Prostate gland (tissue), 2 donors: ENCODE data around the gene HSPB1. TPM values are rescaled to one million over a fixed set of nuclear protein-coding genes. Genes with fewer than 3 reads are reported as not detected.
A peak's percentile ranks its signal among the peaks of the same experiment; 100 is the strongest.
"Not testable (repeated sequence)": the region's sequence is repeated elsewhere in the genome, so short reads cannot be mapped to it uniquely, and the experiment has no call there.

Source experiments
- DNase-seq: peaks from one replicate; pipeline ENCODE4 v3.0.0-alpha.2; 2019; ENCODE audit warnings: low spot score
- H3K27ac ChIP-seq, 2 donors: fragments of 200-600 bp; sonication (generic); 2 replicates each; pipeline ENCODE4 v1.5.1; 2017 to 2019
- H3K27me3 ChIP-seq: fragments of 200-600 bp; sonication (generic); replicated peaks from 2 replicates; pipeline ENCODE4 v1.5.1; 2019; ENCODE audit not compliant: insufficient read depth
- H3K36me3 ChIP-seq, 2 donors: fragments of 200-600 bp; sonication (generic); 1 replicate in 1 of 2; 2 replicates in 1 of 2; pipeline versions ENCODE4 v1.5.1 to v1.8.1; 2017 to 2019
- H3K4me1 ChIP-seq: fragments of 200-600 bp; sonication (generic); replicated peaks from 2 replicates; pipeline ENCODE4 v1.5.1; 2019
- H3K4me3 ChIP-seq, 2 donors: fragments of 200-600 bp; sonication (generic); 2 replicates each; pipeline ENCODE4 v1.5.1; 2017 to 2019
- H3K9me3 ChIP-seq: fragments of 200-600 bp; sonication (generic); 2 replicates; pipeline ENCODE4 v1.5.1; 2017
- POLR2A ChIP-seq: fragments of 450-650 bp; IDR thresholded peaks from one replicate; pipeline ENCODE4 v1.6.1; 2016; ENCODE audit warnings: antibody characterized with exemption, mild to moderate bottlenecking
- POLR2AphosphoS5 ChIP-seq: sonication (generic); formaldehyde crosslinking; IDR thresholded peaks from one replicate; pipeline ENCODE4 v1.6.1; 2017; ENCODE audit warnings: antibody characterized with exemption
- WGBS: methylation state at CpG from one replicate; pipeline ENCODE4 v1.1.5; 2018; 5-methylcytosine and 5-hydroxymethylcytosine counted together
- intact Hi-C: fragments of 100-400 bp; cut with DNase I; formaldehyde crosslinking; loops from one replicate; pipeline ENCODE4 v1.14.2; 2022
- total RNA-seq, 2 donors: library from RNA; depleted of rRNA; stranded (reverse); fragments of >200 nt; gene quantifications; one replicate each; pipeline ENCODE4 v1.1.0, GENCODE V29; 2016
- TF ChIP-seq, protein P1 (sequence below), 4 experiments: fragments of 200-600 bp in 2 of 4; fragments of 450-650 bp in 2 of 4; sonication (generic) in 2 of 4; IDR thresholded peaks; 1 replicate in 3 of 4; 2 replicates in 1 of 4; pipeline ENCODE4 v1.5.1; 2016 to 2019; ENCODE audit warnings: antibody characterized with exemption in 4 of 4, mild to moderate bottlenecking in 2 of 4, moderate library complexity in 2 of 4

The HSPB1 gene
- total RNA-seq, 2 donors from 2014 or later: 781 to 833 TPM

DNA sequence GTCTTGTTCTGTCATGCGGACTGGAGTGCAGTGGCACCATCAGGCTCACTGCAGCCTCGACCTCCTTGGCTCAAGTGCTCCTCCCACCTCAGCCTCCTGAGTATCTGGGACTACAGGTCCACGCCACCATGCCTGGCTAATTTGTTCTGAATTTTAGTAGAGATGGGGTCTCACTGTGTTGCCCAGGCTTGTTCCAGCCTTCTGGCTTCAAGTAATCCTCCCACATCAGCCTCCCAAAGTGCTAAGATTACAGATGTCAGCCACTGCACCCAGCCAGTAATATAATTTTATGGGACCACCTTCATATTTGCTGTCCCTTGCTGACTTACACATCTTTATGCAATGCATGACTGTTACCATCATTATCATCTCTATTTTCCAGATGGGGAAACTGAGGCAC lies 1.5 kb upstream of the HSPB1 start:
- TF ChIP-seq, protein P1, sequence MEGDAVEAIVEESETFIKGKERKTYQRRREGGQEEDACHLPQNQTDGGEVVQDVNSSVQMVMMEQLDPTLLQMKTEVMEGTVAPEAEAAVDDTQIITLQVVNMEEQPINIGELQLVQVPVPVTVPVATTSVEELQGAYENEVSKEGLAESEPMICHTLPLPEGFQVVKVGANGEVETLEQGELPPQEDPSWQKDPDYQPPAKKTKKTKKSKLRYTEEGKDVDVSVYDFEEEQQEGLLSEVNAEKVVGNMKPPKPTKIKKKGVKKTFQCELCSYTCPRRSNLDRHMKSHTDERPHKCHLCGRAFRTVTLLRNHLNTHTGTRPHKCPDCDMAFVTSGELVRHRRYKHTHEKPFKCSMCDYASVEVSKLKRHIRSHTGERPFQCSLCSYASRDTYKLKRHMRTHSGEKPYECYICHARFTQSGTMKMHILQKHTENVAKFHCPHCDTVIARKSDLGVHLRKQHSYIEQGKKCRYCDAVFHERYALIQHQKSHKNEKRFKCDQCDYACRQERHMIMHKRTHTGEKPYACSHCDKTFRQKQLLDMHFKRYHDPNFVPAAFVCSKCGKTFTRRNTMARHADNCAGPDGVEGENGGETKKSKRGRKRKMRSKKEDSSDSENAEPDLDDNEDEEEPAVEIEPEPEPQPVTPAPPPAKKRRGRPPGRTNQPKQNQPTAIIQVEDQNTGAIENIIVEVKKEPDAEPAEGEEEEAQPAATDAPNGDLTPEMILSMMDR (IDR thresholded peaks at IDR 0.05): no peak
- no peak for TF ChIP-seq POLR2A
- no peak for TF ChIP-seq POLR2AphosphoS5
- Histone ChIP-seq H3K4me1 (peaks cover 19% of the 10 kb centered on the region), H3K36me3 (no peaks in the 10 kb centered on the region), H3K4me3 (no peak overlapping the region), H3K27me3 (no peaks in the 10 kb centered on the region), H3K9me3 (no peaks in the 10 kb centered on the region), H3K27ac (peak overlapping the region; percentile 100)
- intact Hi-C loops: no loop called here
- DNase-seq: no peak
- 91% methylated on average over 3 of the region's 3 CpGs for WGBS

DNA sequence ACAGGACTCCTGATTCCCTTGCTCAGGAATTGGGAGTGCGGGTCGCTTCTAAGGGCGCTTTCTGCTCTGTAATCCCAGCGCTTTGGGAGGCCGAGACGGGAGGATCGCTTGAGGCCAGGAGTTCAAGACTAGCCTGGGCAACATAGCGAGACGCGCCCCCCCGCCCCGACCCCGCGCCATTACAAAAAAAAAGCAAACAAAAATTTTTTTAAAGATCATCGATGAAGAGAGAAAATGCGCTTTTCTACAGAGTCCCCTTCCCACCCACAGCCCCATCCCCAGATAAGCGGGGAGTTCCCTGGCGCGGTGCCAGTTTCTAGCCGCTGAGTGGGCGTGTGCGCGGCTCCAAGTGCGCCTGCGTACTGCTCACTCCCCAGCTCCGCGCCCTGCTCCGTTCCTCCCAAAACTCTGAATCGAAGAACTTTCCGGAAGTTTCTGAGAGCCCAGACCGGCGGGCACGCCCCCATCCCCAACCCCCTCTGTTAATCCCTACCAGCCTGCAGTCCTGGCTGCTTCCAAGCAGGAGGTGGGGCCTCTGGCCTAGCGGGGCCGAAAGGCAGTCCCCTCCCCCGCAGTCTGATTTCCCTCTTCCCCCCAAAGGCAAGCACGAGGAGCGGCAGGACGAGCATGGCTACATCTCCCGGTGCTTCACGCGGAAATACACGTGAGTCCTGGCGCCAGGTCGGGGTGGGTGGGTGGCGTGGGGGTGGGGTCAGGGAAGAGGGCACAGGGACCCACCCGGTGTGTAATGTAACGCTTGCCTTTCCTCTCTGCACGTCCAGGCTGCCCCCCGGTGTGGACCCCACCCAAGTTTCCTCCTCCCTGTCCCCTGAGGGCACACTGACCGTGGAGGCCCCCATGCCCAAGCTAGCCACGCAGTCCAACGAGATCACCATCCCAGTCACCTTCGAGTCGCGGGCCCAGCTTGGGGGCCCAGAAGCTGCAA lies 1.0 kb downstream of the HSPB1 start:
- TF ChIP-seq, protein P1 (IDR thresholded peaks at IDR 0.05): no peak
- TF ChIP-seq POLR2A (peak; percentile 72), POLR2AphosphoS5 (peak; percentile 91)
- H3K27ac ChIP-seq: peak overlapping the region; percentile 100
- no peaks in the 10 kb centered on the region for H3K9me3 ChIP-seq
- intact Hi-C loops: no loop called here
- no peaks in the 10 kb centered on the region for H3K27me3 ChIP-seq
- no peaks in the 10 kb centered on the region for H3K36me3 ChIP-seq
- H3K4me1 ChIP-seq: peaks cover 21% of the 10 kb centered on the region
- peak; percentile 78 for DNase-seq
- WGBS: 1% methylated on average over 52 of the region's 56 CpGs
- H3K4me3 ChIP-seq: peak overlapping the region; percentile 97 to 100

DNA sequence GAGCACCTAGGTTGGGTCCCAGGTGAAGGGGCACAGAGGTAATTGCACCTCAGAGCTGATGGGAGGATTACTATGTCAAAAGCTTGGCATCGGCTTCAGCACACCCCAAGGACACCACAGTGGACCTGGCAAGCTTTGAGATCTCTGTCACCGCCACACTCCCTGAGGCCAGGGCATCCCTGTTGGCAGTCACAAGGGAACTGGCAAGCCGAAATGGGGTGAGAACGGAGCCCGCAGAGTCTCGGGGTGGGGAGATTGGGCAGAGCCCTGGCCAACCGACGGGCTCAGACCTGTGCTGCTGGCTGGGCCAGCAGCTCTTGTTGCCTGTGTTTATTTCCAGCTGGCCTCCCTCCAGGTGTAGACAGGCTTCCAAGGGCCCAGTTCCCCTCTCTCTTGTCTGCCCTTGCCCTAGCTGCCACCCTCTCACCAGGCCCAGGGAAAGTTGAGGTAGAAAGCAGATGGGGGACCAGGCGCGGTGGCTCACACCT lies 2.5 kb downstream of the HSPB1 start:
- Histone ChIP-seq H3K4me3 (peak overlapping the region in 1 of 2 donors; percentile 97), H3K9me3 (no peaks in the 10 kb centered on the region), H3K27ac (peak overlapping the region; percentile 100), H3K36me3 (no peaks in the 10 kb centered on the region), H3K27me3 (no peaks in the 10 kb centered on the region), H3K4me1 (peaks cover 21% of the 10 kb centered on the region)
- intact Hi-C loops: no loop called here
- whole genome bisulfite sequencing: 15% methylated on average over 10 of the region's 10 CpGs
- peak; percentile 96 for DNase-seq
- TF ChIP-seq, protein P1 (IDR thresholded peaks at IDR 0.05): no peak
- peak; percentile 80 for TF ChIP-seq POLR2A
- TF ChIP-seq POLR2AphosphoS5: peak; percentile 93

DNA sequence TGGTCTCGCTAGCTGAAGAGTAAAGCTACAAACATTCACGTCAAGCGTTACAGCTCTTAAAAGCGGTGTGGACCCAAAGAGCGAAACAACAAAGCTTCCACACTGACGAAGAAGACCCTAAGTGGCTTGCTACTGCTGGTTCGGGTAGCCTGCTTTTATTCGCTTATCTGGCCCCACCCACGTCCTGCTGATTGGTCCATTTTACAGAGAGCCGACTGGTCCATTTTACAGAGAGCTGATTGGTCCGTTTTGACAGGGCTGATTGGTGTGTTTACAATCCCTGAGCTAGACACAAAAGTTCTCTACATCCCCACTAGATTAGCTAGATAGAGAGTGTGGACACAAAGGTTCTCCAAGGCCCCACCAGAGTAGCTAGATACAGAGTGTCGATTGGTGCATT lies 6.4 kb downstream of the HSPB1 start:
- H3K9me3 ChIP-seq, H3K27me3 ChIP-seq, intact Hi-C loops, DNase-seq, H3K4me3 ChIP-seq, H3K36me3 ChIP-seq, H3K27ac ChIP-seq: not testable (repeated sequence)
- 94% methylated on average over 12 of the region's 12 CpGs for WGBS
- peaks cover 21% of the 10 kb centered on the region for H3K4me1 ChIP-seq

DNA sequence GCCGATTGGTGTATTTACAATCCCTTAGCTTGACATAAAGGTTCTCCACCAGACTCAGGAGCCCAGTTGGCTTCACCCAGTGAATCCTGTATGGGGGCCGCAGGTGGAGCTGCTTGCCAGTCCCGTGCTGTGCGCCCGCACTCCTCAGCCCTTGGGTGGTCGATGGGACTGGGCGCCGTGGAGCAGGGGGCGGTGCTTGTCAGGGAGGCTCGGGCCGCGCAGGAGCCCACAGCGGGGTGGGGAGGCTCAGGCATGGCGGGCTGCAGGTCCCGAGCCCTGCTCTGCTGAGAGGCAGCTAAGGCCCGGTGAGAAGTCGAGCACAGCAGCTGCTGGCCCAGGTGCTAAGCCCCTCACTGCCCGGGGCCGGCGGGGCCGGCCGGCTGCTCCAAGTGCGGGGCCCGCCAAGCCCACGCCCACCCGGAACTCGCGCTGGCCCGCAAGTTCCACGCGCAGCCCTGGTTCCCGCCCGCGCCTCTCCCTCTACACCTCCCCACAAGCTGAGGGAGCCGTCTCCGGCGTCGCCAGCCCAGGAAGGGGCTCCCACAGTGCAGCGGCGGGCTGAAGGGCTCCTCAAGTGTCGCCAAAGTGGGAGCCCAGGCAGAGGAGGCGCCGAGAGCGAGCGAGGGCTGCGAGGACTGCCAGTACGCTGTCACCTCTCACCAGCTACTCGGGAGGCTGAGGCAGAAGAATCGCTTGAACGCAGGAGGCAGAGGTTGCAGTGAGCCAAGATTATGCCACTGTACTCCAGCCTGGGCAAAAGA lies 7.0 kb downstream of the HSPB1 start:
- H3K27ac ChIP-seq, H3K4me3 ChIP-seq, H3K27me3 ChIP-seq, intact Hi-C loops, H3K9me3 ChIP-seq, DNase-seq, H3K36me3 ChIP-seq: not testable (repeated sequence)
- peaks cover 21% of the 10 kb centered on the region for H3K4me1 ChIP-seq
- 93% methylated on average over 37 of the region's 50 CpGs for WGBS
